ENCODE data around the gene LELP1.
"Not testable (repeated sequence)": the region's sequence is repeated elsewhere in the genome, so short reads cannot be mapped to it uniquely, and the experiment has no call there.

Gene LELP1

DNA sequence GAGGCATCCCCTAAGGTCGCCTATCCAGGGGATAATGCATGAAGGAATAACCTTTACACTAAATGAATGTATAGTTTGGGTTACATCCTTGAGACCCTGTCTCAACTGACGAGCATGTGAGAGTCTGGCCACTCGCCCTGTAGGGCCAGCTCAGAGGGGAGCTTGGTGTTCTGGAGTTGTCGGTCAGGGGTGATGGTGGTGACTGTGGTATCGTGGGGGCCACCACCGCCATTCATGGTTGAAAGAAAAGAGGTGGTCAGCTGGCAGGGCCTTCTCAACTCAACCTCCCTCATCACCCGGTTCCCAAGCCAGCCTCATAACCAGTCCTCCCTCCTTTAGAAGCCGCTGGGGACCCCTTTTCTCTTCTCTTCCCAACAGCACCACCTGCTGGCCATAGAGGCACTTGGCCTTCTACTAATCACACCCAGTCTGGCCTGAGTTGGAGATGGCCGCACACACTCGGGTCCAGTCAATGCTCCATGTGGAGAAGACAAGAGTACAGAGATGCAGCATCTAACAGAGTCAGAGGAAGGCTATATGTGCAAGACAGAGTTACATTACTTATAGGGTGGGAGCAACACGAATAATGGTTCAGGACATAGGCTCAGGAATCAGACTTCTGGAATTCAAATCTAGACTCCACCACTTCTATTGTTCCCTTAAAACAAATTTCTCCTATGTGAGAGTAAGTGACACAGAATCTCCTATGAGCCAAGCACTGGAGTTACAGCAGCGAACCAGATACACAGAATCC lies 26.0 kb downstream of the LELP1 start:
- not testable (repeated sequence) for DNase-seq (ENCODE audit: low read depth)

DNA sequence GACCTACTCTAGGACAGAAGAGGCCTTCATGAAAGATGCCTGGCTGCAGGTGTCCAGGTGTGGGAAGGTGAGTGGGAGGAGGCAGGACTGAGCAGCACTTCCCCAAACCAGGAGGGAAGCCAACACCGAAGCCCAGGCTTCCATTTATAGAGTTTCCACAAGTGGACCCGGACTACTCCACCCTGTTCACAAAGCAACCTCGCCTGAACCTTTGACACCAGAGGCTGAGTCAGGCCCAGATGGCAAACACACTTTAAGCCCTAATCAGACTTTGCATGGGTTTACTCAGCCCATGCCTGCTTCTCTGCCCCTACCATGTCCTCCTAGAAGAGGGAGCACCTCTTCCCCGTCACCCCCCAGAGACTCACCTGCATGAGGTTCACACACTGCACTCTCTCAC lies 28.1 kb downstream of the LELP1 start:
- DNase-seq (ENCODE audit: low read depth), result no peak

DNA sequence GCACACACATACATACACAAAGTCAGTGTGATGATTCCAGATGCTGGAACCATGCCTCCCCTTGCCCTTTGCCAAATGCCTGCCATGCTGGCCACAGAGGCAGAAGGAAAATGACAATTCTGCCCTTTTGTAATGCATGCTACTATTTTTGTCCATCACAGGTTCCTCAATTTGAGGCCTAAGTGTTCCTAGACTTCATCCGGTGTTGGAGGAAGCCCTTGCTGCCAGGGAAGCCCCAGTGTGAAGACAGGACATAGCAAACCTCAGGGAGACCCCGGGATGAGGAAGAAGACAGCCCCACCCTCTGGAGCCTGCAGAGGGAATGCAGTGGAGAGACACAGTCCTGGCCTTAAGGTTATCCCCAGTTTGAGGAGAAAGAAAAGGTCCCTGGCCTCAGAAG lies 28.6 kb downstream of the LELP1 start:
- no peak for DNase-seq (ENCODE audit: low read depth)

- DNase-seq (ENCODE audit: low read depth), result no peak
Measured at GRCh38 chr1:153232553-153232952, 29.3 kb downstream of the LELP1 start.

DNA sequence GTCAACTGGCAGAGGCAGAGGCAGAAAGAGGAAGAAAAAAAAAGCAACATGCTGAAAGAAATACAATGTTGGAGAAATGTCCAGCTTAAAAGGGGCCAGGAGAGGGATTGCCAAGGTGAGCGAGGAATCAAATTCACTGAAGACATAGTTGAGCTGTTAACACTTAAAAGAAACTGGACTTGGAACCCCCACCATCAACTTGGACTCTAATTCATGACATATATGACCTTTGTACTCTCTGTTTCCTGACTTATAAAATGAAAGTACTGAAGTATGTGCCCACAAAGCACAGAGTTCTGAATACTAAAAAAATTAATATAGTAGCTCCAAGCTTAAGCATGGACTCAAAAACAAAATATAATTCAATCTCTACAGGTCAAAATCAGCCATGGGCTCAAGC lies 30.2 kb downstream of the LELP1 start:
- no peak for DNase-seq (ENCODE audit: low read depth)

- DNase-seq (ENCODE audit: low read depth), result no peak
Measured at GRCh38 chr1:153238527-153238926, 35.3 kb downstream of the LELP1 start.

DNA sequence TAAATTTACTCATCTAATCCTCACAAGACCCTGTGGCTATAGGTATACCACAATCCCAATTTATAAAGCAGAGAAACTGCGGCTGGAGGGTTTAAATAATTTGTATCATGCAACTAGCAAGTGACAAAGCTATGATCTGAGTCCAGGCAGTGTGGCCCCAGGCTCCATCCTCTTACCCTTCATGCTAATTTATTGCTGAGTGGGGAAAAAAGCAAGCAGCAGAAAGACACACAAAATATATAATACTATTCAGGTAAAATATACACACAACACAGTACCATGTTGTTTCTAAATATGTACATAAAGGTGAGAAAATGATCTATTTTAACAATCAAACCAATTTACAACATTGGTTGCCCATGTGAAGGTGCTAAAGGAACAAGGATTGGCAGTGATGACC lies 38.9 kb downstream of the LELP1 start:
- DNase-seq (ENCODE audit: low read depth), result no peak

- no peak for DNase-seq (ENCODE audit: low read depth)
Measured at GRCh38 chr1:153245466-153245865, 42.2 kb downstream of the LELP1 start.

- no peak for DNase-seq (ENCODE audit: low read depth)
Measured at GRCh38 chr1:153246018-153246417, 42.8 kb downstream of the LELP1 start.

GRCh38 chr1:153246825-153247224 lies 43.6 kb downstream of the LELP1 start:
- DNase-seq (ENCODE audit: low read depth), result no peak

DNA sequence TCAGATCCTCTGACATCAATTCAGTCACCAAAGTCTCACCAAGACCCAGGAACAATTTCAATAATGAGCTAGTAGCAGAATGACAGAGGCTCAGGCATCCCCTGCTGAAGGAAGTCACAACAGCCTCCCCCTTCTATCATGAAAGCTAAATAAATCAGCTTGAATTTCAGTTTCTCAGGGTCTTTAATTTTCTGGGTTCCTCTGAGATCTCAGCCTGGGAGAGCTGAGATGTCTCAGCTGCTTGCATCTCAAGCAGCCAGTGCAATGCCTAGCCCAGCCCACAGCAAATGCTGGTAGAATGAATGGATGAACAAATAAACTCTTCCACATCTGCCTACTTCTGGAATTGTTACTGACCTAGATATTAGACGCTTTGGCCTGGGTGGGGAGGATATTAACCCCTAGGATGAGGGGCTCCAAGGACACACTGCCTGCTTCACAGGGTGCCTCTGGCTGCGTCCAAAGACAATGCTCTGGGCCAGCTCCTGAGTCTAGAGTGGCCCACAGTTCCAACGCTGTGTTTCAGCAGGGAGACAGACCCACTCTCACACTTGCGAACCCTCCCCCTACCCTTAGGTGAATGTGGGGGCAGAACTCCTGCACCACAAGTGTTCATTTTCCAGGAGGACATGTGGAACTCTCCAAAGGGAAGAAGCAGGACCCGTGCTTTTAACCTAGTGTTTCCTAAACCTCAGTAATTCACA lies 45.1 kb downstream of the LELP1 start:
- no peak for DNase-seq (ENCODE audit: low read depth)

DNA sequence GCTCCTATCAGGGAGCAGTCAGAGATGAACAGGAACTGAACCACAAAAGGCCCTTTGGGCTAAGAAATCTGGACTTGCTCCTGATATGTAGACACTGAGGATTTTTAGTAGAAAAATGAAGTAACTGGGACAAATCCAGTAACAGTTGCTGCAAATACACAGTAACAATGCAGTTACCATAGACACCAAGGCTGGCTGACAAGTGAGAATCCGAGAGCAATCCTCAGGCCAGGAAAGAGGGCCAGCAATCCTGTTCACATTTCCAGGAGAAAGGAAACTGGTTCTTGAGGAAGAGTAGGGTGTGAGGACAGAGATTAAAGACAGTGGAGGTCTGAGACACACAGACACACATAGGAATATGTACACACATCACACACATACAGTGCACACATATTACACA lies 46.9 kb downstream of the LELP1 start:
- DNase-seq (ENCODE audit: low read depth), result no peak

DNA sequence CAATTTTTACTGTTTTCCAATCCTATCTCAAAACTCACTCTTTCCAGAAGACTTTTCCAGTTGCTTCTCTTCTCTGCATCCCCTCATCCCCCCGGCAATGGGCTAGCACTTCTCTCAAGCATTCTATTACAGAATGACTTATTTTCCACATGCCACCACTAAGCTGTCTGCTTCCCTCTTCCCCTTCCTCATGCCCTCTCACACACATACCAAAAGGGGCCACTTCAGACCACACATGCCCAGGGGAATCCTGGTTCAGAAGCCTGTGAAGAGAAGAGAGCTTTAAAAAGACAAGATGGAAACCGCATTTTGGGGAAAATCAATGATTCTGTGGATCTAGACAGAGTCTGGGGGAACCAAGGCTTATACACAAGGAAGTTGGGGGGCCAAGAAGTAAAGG lies 47.9 kb downstream of the LELP1 start:
- no peak for DNase-seq (ENCODE audit: low read depth)

GRCh38 chr1:153251562-153251961 lies 48.3 kb downstream of the LELP1 start:
- DNase-seq (ENCODE audit: low read depth), result no peak

- no peak for DNase-seq (ENCODE audit: low read depth)
Measured at GRCh38 chr1:153251988-153252387, 48.8 kb downstream of the LELP1 start.

DNA sequence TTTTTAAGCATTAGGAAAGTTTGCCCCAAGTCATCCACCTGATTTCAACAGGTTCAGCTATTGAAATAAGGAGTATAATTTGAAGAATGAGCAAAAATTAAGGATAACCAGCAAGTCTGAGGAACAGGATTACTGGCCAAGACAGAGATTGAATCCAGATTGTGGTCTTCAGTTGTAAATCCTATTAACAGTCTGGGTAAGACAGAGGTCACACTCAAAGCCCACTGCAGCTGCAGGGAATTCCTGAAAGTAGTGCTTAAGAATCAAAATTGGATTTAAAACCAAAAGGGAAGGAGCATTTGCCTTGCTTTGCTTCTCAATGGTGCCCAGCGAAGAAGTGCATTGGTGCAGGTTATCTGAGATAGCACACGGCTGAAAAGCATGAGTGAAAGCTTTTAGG lies 49.8 kb downstream of the LELP1 start:
- no peak for DNase-seq (ENCODE audit: low read depth)

- no peak for DNase-seq (ENCODE audit: low read depth)
Measured at GRCh38 chr1:153253693-153254092, 50.5 kb downstream of the LELP1 start.

All from fibroblast of gingiva (primary cell).